ENCODE measurements around the gene PODN.

DNA sequence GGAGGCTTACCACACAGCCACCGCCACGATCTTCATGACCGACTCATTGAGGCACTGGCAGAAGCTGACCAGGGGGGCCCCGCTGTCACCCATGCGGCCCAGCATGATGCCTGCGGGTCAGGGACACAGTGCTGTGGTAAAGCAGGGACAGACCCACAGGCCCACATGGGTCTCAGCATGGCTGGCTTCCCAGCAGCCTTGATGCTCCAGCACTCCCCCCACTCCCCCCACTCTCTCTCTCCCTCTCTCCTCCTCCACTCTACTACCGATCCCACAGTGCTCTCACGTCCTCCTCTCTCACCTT, 31.4 kb downstream of the PODN start:
- no peak for TF ChIP-seq POLR2AphosphoS5 (IDR thresholded peaks at IDR 0.05; ENCODE audit: low read depth, low read length)
- TF ChIP-seq, protein P1, sequence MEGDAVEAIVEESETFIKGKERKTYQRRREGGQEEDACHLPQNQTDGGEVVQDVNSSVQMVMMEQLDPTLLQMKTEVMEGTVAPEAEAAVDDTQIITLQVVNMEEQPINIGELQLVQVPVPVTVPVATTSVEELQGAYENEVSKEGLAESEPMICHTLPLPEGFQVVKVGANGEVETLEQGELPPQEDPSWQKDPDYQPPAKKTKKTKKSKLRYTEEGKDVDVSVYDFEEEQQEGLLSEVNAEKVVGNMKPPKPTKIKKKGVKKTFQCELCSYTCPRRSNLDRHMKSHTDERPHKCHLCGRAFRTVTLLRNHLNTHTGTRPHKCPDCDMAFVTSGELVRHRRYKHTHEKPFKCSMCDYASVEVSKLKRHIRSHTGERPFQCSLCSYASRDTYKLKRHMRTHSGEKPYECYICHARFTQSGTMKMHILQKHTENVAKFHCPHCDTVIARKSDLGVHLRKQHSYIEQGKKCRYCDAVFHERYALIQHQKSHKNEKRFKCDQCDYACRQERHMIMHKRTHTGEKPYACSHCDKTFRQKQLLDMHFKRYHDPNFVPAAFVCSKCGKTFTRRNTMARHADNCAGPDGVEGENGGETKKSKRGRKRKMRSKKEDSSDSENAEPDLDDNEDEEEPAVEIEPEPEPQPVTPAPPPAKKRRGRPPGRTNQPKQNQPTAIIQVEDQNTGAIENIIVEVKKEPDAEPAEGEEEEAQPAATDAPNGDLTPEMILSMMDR (IDR thresholded peaks at IDR 0.05), result no peak
- TF ChIP-seq, protein P2, sequence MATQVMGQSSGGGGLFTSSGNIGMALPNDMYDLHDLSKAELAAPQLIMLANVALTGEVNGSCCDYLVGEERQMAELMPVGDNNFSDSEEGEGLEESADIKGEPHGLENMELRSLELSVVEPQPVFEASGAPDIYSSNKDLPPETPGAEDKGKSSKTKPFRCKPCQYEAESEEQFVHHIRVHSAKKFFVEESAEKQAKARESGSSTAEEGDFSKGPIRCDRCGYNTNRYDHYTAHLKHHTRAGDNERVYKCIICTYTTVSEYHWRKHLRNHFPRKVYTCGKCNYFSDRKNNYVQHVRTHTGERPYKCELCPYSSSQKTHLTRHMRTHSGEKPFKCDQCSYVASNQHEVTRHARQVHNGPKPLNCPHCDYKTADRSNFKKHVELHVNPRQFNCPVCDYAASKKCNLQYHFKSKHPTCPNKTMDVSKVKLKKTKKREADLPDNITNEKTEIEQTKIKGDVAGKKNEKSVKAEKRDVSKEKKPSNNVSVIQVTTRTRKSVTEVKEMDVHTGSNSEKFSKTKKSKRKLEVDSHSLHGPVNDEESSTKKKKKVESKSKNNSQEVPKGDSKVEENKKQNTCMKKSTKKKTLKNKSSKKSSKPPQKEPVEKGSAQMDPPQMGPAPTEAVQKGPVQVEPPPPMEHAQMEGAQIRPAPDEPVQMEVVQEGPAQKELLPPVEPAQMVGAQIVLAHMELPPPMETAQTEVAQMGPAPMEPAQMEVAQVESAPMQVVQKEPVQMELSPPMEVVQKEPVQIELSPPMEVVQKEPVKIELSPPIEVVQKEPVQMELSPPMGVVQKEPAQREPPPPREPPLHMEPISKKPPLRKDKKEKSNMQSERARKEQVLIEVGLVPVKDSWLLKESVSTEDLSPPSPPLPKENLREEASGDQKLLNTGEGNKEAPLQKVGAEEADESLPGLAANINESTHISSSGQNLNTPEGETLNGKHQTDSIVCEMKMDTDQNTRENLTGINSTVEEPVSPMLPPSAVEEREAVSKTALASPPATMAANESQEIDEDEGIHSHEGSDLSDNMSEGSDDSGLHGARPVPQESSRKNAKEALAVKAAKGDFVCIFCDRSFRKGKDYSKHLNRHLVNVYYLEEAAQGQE (IDR thresholded peaks at IDR 0.05; ENCODE audit: insufficient read depth in 1 of 2, low read depth in 2 of 2, low read length in 1 of 2), result no peak
- TF ChIP-seq SIN3A (IDR thresholded peaks at IDR 0.05; ENCODE audit: borderline replicate concordance, insufficient read depth, low read depth, low read length), result no peak
- no peak for TF ChIP-seq TCF7L2 (IDR thresholded peaks at IDR 0.05; ENCODE audit: low read depth, low read length)

Measured in Panc1 (cell line).